IPS DF 4.7 (cell line): ENCODE measurements around the gene CAMK2G.

ENCODE experiments used
- DNase-seq: peaks from one replicate; pipeline ENCODE4 v3.0.0-alpha.2; 2013; ENCODE audit warnings: low spot score; ENCODE audit errors: extremely low read depth

Gene CAMK2G

DNA sequence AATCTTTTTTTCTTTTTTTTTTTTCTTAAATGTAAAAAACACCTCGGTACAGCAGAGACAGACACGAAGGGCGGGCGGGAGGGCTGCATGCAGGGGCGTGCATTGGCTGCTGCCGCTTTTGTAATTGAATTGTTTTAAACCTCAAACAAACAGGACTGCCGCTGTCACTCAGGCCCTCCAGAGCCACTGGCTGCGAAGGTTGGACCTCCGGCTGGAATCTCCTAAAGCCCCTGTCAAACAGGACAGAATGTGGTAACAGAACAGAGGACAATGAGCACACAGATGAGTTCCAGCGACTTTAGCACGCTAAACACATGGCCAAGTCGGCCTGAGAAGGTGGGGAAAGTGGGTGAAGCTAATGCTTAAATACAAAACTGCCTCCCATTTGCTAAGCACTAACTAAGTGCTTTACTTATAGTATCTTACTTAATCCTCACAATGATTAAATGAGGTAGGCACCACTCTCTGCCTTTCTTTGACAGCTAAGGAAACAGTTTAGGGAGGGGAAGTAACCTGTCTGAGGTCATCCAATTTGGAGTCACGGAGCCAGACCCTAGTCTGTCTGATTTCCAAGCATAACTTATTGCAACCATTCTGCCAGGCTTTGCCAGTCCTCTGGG is 60.0 kb downstream of the CAMK2G start:
- no peak for DNase-seq

DNA sequence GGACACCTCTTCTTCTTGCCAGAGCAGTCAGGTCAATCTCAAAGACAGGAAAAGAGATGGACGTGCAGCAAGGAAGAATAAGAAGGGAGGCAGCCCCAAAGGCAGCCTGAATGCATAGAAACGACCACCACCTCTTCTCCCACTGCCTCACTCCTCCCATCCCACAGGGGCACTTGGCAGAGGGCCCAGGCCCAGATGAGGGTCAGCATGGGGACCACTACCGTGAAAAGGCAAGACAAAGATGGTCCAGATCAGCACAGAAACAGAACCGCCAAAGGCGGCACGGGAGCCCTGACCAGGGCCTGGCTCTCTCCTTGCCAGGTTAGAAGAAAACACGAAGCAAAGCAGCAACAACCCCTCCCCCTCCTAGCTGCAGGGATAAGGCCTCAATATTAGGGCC is 61.0 kb downstream of the CAMK2G start:
- no peak for DNase-seq

- no peak for DNase-seq
Measured at GRCh38 chr10:73812657-73813056, 61.7 kb downstream of the CAMK2G start.

DNA sequence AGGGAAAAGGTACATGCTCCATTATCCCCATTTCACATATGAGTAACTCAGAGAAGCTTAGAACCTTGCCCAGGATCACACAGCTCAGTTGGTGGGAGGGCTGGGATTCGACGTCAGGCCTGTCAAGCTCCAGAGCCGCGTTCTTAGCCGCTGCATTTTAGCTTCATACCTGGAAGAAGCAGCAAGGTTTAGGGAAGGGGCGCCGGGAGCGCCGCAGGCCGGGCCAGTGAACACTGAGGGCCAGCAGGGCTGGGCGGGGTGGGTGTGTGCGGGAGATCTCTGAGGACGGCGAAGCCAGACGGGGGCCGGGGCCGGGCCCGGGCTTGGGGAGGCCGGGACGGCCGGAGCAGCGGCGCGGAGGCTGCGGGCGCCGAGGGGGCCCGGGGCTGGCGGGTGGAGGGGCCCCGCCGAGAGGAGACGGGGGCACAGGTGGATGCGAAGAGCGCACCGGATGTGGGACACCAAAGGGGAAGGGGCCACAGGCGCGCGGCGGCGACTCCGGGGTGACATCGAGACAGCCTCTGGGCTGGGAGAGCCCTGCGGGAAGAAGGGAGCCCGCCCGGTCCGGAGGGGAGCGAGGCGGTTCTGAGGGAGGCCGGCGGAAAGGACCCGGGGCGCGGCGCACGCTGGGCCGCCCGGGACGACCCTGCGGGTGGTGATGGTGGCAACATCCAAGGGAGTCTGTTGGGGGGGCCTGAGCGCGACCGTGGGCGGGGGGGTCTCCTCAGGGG is 63.5 kb downstream of the CAMK2G start:
- DNase-seq: no peak

DNA sequence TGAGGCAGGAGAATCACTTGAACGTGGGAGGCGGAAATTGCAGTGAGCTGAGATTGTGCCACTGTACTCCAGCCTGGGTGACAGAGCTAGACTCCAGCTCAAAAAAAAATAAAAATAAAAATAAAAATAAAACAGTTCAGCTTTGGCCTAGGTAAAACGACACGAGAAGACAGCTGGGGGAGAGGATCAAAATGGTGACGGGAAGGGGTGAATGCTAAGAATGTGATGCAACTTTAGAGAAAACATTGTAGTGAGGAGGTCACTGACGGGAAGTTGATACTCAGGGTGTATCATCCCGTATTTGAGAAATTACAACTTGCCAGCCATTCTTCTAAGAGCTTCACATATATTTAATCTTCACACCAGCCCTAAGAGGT is 64.0 kb downstream of the CAMK2G start:
- DNase-seq: no peak

DNA sequence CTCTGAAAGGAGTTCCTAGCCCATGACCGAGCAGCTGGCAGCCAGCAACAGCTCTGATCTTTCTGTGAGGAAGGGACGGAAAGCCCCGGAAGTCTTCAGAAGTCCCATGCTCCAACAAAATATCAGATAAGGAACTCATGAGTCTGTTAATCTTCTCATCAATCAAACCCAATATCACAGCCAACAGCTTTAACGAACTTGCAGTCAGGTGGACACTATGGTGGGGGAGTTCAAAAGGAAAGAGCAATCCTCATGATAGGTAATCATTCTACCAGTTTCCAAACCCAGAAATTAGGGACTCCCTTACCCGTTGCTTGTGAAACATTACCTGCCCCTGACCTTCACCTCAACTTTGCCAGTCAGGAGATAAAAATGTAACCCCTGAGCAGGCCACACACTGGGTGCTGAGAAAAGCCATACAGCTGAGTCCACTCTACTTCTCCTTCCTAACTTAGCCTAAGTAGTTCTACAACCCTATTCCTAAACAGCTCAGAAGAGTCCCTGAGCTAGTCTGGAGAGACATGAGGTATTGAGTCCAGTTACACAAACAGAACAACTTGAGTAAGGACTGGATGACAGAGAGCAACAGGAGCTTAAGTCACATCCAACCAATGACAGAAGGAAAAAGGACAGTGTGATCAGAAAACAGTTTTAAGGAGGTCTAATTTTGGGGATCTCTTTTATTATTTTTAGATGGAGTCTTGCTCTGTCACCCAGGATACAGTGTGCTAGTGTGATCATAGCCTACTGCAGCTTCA is 65.1 kb downstream of the CAMK2G start:
- DNase-seq: no peak

DNA sequence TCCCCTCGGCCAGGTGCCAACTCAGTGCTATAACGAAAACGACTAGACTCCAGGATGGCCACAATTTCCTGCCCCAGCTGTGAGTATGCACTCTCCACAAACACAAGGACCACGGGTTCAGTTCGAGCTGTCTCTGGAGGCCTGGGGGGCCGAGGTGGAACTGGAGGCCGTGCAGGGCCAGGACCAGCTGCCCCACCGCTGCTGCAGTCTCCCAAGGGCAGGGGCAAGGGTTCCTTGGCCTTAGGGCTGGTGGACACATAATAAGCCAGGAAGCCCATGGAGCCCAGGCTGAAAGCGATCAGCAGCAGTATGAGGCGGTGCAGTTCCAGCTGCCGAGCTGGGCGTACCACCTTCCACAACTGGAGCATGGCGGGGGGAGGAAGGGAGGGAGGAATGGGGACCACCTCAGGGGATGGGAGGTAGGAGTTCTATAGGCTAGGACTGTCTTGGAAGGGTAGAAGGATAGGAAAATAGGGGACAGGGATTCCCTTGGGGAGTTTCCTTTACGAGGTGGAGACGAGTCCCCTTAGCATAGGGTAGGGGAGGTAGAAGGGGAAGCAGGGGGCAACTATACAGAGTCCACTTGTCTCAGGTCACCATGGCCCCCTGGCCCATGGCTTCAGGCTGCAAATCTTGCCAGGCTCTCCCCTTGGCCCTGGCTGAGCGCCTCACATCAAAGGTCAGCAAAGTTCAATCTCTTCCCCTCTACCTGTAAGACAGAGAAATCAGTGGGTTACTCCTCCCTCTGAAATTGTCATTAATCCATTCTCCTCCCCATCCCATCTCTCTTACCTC is 66.1 kb downstream of the CAMK2G start:
- no peak for DNase-seq

- DNase-seq: no peak
Measured at GRCh38 chr10:73807471-73807870, 66.9 kb downstream of the CAMK2G start.

- no peak for DNase-seq
Measured at GRCh38 chr10:73806176-73806950, 68.0 kb downstream of the CAMK2G start.

DNA sequence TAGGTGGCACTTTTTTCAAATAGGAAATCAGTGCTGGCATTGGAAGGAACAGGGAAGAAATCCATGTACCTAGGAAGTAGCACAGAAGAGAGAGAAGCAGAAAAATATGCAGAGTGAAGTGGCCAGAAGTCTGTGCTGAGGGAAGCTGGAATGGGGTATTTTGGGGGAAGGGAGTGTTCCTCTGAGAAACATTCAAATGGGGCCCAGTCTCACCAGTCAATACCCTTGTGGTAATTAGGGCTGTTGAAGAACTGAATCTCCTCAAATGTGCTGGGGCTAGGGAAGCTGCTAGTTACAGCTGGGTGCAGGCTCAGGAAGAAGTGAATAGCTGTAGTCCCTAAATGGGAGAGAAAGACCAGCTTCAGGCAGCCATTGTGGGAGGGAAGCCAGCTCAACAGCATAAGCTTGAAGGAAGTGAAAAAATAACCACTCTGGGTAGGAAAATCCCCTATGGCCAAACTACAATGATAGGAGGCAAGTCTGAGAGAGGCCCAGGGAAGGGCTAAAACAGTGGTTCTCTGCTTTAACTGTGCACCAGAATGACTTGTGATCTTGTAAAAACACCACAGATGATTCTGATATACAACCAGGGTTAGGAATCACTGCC is 70.6 kb downstream of the CAMK2G start:
- no peak for DNase-seq

DNA sequence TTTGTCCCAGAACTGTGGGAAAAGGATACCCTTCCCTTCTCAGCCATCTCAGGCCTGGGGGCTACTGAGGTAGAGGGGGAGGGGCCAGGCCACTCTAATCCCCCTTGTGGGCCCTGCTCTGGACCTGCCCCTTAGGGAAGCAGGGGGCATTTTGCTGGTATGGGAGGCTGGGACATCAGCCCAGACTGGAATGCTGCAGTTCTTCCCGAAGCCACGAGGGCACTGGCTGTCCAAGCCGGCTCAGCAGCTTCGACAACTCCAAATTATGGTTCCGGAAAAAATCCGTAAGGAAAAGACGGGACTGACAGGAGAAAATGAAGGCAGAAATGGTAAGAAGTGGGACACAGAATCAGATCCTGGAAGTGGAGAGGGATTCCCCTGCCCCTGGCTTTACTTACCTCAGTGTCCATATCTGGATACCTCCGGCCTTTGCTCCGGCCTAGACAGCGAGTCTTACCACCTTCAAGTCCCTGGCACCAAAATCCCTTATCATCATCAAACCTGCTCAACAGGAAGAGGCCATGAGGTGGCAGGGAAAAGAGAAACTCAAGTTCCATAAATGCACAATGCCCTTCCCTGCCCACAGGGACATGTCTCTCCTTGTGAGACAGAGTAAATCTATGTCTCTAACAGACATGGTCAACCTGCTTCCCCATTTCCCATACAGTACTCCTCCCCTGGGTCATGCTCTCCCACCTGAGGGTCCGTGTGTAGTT is 71.9 kb downstream of the CAMK2G start:
- DNase-seq: no peak

DNA sequence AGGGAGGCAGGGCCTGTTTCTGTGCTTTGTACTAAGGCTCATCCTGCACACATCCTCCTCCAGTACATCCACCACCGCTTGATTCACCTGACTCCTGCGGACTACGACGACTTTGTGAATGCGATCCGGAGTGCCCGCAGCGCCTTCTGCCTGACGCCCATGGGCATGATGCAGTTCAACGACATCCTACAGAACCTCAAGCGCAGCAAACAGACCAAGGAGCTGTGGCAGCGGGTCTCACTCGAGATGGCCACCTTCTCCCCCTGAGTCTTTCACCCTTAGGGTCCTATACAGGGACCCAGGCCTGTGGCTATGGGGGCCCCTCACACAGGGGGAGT is 73.1 kb downstream of the CAMK2G start:
- no peak for DNase-seq

- no peak for DNase-seq
Measured at GRCh38 chr10:73800560-73801252, 73.6 kb downstream of the CAMK2G start.

GRCh38 chr10:73799899-73800559 is 74.3 kb downstream of the CAMK2G start:
- DNase-seq: no peak

DNA sequence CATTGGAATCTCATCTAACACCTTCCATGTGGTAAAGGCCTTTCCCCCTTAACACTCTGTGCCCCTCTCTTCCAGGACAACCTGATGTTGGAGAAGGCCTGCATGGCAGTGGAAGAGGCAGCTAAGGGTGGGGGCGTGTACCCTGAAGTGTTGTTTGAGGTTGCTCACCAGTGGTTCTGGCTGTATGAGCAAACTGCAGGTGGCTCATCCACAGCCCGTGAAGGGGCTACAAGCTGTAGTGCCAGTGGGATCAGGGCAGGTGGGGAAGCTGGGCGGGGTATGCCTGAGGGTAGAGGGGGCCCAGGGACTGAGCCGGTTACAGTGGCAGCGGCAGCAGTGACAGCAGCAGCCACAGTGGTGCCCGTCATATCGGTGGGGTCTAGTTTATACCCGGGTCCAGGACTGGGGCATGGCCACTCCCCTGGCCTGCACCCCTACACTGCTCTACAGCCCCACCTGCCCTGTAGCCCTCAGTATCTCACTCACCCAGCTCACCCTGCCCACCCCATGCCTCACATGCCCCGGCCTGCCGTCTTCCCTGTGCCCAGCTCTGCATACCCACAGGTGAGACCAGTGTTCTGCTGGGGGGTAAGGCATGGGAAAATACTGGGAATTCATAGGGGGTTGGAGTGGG is 75.3 kb downstream of the CAMK2G start:
- no peak for DNase-seq

- no peak for DNase-seq
Measured at GRCh38 chr10:73798087-73798486, 76.3 kb downstream of the CAMK2G start.

DNA sequence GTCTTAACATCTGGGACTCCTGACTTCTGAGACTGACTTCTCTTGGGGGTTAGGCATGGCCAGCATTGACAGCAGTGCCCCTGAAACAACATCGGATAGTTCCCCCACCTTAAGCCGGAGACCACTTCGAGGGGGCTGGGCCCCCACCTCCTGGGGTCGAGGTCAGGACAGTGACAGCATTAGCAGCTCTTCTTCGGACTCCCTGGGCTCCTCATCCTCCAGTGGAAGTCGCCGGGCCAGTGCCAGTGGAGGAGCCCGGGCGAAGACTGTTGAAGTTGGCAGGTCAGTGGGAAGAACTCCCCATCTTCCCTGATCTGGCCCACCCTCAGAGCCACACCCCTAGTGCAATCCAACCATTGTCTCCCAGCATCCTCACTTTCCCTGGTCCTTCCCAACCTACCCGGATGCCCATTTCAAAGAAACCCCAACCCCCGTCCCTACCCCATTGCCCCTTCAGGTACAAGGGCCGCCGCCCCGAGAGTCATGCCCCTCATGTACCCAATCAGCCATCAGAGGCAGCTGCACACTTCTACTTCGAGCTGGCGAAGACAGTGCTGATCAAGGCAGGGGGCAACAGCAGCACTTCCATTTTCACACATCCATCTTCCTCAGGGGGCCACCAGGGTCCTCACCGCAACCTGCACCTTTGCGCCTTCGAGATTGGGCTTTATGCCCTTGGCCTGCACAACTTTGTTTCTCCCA is 76.9 kb downstream of the CAMK2G start:
- DNase-seq: no peak

- DNase-seq: no peak
Measured at GRCh38 chr10:73796766-73797165, 77.6 kb downstream of the CAMK2G start.
